H1 (cell line): ENCODE data around the gene ZNF511. TPM values are rescaled to one million over a fixed set of nuclear protein-coding genes. Genes with fewer than 3 reads are reported as not detected.

Experiments
- CTCF ChIA-PET: fragments of 300-600 bp; sonication (Branson Sonifier 250); formaldehyde crosslinking; loops from one replicate; lab custom pipeline; 2021; ENCODE audit not compliant: partially characterized antibody; lab: Charles Lee
- POLR2A ChIA-PET: fragments of 300-600 bp; sonication (Branson Sonifier 250); formaldehyde crosslinking; loops from one replicate; lab custom pipeline; 2021; ENCODE audit warnings: inconsistent platforms; ENCODE audit not compliant: partially characterized antibody; lab: Charles Lee
- DNase-seq, 2 experiments: peaks; one replicate each; pipeline versions ENCODE4 v3.0.0 to v3.0.0-alpha.2; 2010 to 2022; ENCODE audit warnings: low spot score in 2 of 2, low read depth in 1 of 2, mixed read lengths in 1 of 2
- FAIRE-seq: peaks from 2 replicates; lab custom pipeline; 2011; peaks lifted over from hg19 to GRCh38; lab: Jason Lieb, UNC
- H2AFZ ChIP-seq: 2 replicates; pipeline ENCODE4 v1.8.1; 2012; ENCODE audit warnings: low read length, inconsistent platforms
- H2AK5ac ChIP-seq: 2 replicates; pipeline ENCODE4 v1.6.1; 2013; ENCODE audit warnings: low read depth, low read length
- H2BK120ac ChIP-seq: replicated peaks from 2 replicates; pipeline ENCODE3; 2013; ENCODE audit warnings: low read depth, low read length, inconsistent platforms
- H2BK12ac ChIP-seq: 2 replicates; pipeline ENCODE4 v1.6.1; 2013; ENCODE audit warnings: low read depth, low read length
- H2BK15ac ChIP-seq: 2 replicates; pipeline ENCODE4 v1.6.1; 2013; ENCODE audit warnings: low read length
- H2BK20ac ChIP-seq: 2 replicates; pipeline ENCODE4 v1.6.1; 2013; ENCODE audit warnings: low read length
- H2BK5ac ChIP-seq: 2 replicates; pipeline ENCODE4 v1.6.1; 2013; ENCODE audit warnings: low read depth, low read length
- H3K14ac ChIP-seq: 2 replicates; pipeline ENCODE4 v1.6.1; 2013; ENCODE audit warnings: inconsistent platforms; ENCODE audit not compliant: insufficient read length
- H3K18ac ChIP-seq: 2 replicates; pipeline ENCODE4 v1.6.1; 2013; ENCODE audit warnings: low read length; ENCODE audit errors: extremely low read depth
- H3K23ac ChIP-seq: 2 replicates; pipeline ENCODE4 v1.6.1; 2013; ENCODE audit warnings: inconsistent platforms; ENCODE audit not compliant: insufficient read length
- H3K23me2 ChIP-seq: 2 replicates; pipeline ENCODE4 v1.6.1; 2013; ENCODE audit warnings: low read depth, low read length
- H3K27ac ChIP-seq: 2 replicates; pipeline ENCODE4 v1.6.1; 2011; ENCODE audit warnings: low read depth, low read length, inconsistent platforms
- H3K27me3 ChIP-seq, 4 experiments: replicated peaks in 1 of 4; 1 replicate in 1 of 4; 2 replicates in 3 of 4; pipeline versions ENCODE4 v1.6.1 to v1.8.1; 2011 to 2013; ENCODE audit warnings: low read length in 3 of 4, mild to moderate bottlenecking in 3 of 4, inconsistent platforms in 2 of 4, mixed read lengths in 2 of 4, moderate library complexity in 1 of 4; ENCODE audit not compliant: control insufficient read depth in 3 of 4, insufficient read depth in 3 of 4; ENCODE audit errors: extremely low read depth in 1 of 4
- H3K36me3 ChIP-seq, 4 experiments: 2 replicates each; pipeline versions ENCODE4 v1.6.1 to v1.8.1; 2011 to 2013; ENCODE audit warnings: mild to moderate bottlenecking in 4 of 4, low read length in 3 of 4, moderate library complexity in 2 of 4, control low read depth in 1 of 4, inconsistent platforms in 1 of 4; ENCODE audit not compliant: insufficient read depth in 4 of 4, control insufficient read depth in 2 of 4
- H3K4ac ChIP-seq: replicated peaks from 2 replicates; pipeline ENCODE3; 2013; ENCODE audit warnings: low read length, low read depth, mixed read lengths, inconsistent platforms; ENCODE audit not compliant: insufficient read length
- H3K4me1 ChIP-seq, 4 experiments: replicated peaks in 1 of 4; 1 replicate in 1 of 4; 2 replicates in 3 of 4; pipeline versions ENCODE4 v1.6.1 to v1.8.1; 2011 to 2013; ENCODE audit warnings: low read length in 3 of 4, inconsistent platforms in 2 of 4, mixed read lengths in 1 of 4; ENCODE audit not compliant: insufficient read depth in 4 of 4, control insufficient read depth in 3 of 4
- H3K4me2 ChIP-seq, 2 experiments: 2 replicates each; pipeline versions ENCODE4 v1.6.1 to v1.8.1; 2011 to 2013; ENCODE audit warnings: low read depth in 2 of 2, low read length in 2 of 2, control low read depth in 1 of 2, inconsistent platforms in 1 of 2, mild to moderate bottlenecking in 1 of 2; ENCODE audit not compliant: insufficient read depth in 1 of 2
- H3K4me3 ChIP-seq, 4 experiments: fragments of 200-600, 300-600 bp in 1 of 4; sonication (generic), shearing (Covaris generic), sonication (Bioruptor Twin) in 1 of 4; 2 replicates each; pipeline versions ENCODE4 v1.5.1 to v1.8.1; 2011 to 2016; ENCODE audit warnings: low read length in 4 of 4, low read depth in 3 of 4, control low read depth in 2 of 4, inconsistent platforms in 2 of 4, mild to moderate bottlenecking in 2 of 4, mixed read lengths in 1 of 4, moderate library complexity in 1 of 4; ENCODE audit not compliant: insufficient read depth in 2 of 4; ENCODE audit errors: extremely low read depth in 1 of 4
- H3K56ac ChIP-seq: replicated peaks from 2 replicates; pipeline ENCODE3; 2013; ENCODE audit warnings: low read depth, mild to moderate bottlenecking, mixed read lengths, low read length, inconsistent platforms; ENCODE audit not compliant: insufficient read length
- H3K79me1 ChIP-seq: 2 replicates; pipeline ENCODE4 v1.6.1; 2013; ENCODE audit warnings: low read depth, low read length, control low read depth
- H3K79me2 ChIP-seq, 2 experiments: 2 replicates each; pipeline versions ENCODE4 v1.6.1 to v1.8.1; 2012 to 2013; ENCODE audit warnings: low read length in 2 of 2, mild to moderate bottlenecking in 2 of 2, inconsistent platforms in 1 of 2; ENCODE audit not compliant: insufficient read depth in 2 of 2, control insufficient read depth in 1 of 2
- H3K9ac ChIP-seq, 4 experiments: replicated peaks in 1 of 4; 1 replicate in 1 of 4; 2 replicates in 3 of 4; pipeline versions ENCODE4 v1.6.1 to v1.8.1; 2011 to 2013; ENCODE audit warnings: low read depth in 3 of 4, low read length in 3 of 4, control low read depth in 2 of 4, mild to moderate bottlenecking in 2 of 4, moderate library complexity in 2 of 4, inconsistent platforms in 1 of 4; ENCODE audit errors: extremely low read depth in 1 of 4
- H3K9me3 ChIP-seq, 2 experiments: 2 replicates each; pipeline versions ENCODE4 v1.6.1 to v1.8.1; 2012 to 2013; ENCODE audit warnings: mild to moderate bottlenecking in 2 of 2, moderate library complexity in 2 of 2, control low read depth in 1 of 2, inconsistent platforms in 1 of 2, low read depth in 1 of 2, low read length in 1 of 2, mixed read lengths in 1 of 2; ENCODE audit not compliant: insufficient read depth in 2 of 2
- H4K20me1 ChIP-seq, 2 experiments: replicated peaks in 1 of 2; 2 replicates each; pipeline versions ENCODE3 to v1.8.1; 2011 to 2013; ENCODE audit warnings: inconsistent platforms in 2 of 2, low read length in 2 of 2, mild to moderate bottlenecking in 1 of 2; ENCODE audit not compliant: insufficient read depth in 2 of 2, control insufficient read depth in 1 of 2
- H4K5ac ChIP-seq: 2 replicates; pipeline ENCODE4 v1.6.1; 2013; ENCODE audit warnings: low read length, low read depth, mixed read lengths, inconsistent platforms; ENCODE audit not compliant: insufficient read length
- H4K8ac ChIP-seq: 2 replicates; pipeline ENCODE4 v1.8.0; 2013; ENCODE audit warnings: mild to moderate bottlenecking, moderate library complexity, low read length, inconsistent platforms; ENCODE audit not compliant: insufficient read depth; ENCODE audit errors: extremely low read depth
- H4K91ac ChIP-seq: replicated peaks from 2 replicates; pipeline ENCODE3; 2013; ENCODE audit warnings: low read length, mixed read lengths, inconsistent platforms; ENCODE audit not compliant: insufficient read length
- BCL11A ChIP-seq, 2 experiments: IDR thresholded peaks; one replicate each; pipeline ENCODE4 v1.6.1; 2011; ENCODE audit warnings: low read depth in 2 of 2, low read length in 2 of 2, mild to moderate bottlenecking in 2 of 2
- CREB1 ChIP-seq: IDR thresholded peaks from 2 replicates; pipeline ENCODE4 v1.6.1; 2012; ENCODE audit warnings: inconsistent platforms
- JUND ChIP-seq: IDR thresholded peaks from 2 replicates; pipeline ENCODE4 v1.6.1; 2011; ENCODE audit warnings: mild to moderate bottlenecking, improper control_type of control experiment, low read length
- KDM5A ChIP-seq: fragments of 200-600 bp; IDR thresholded peaks from 2 replicates; pipeline ENCODE4 v1.7.1; 2012; ENCODE audit warnings: mild to moderate bottlenecking, low read length, inconsistent platforms, mixed read lengths
- MAFK ChIP-seq: IDR thresholded peaks from 2 replicates; pipeline ENCODE4 v1.6.1; 2012; ENCODE audit warnings: low read depth, mild to moderate bottlenecking, improper control_type of control experiment, low read length
- POU5F1 ChIP-seq: IDR thresholded peaks from 2 replicates; pipeline ENCODE4 v1.6.1; 2011; ENCODE audit warnings: low read depth, mild to moderate bottlenecking, low read length, moderate library complexity
- RFX5 ChIP-seq: IDR thresholded peaks from 2 replicates; pipeline ENCODE4 v1.6.1; 2011; ENCODE audit warnings: low read depth, low read length, improper control_type of control experiment, borderline replicate concordance
- RNF2 ChIP-seq: fragments of 200-900, 300-1000 bp; sonication (generic); IDR thresholded peaks from 2 replicates; pipeline ENCODE4 v1.7.1; 2016; ENCODE audit warnings: borderline replicate concordance, low read depth, mild to moderate bottlenecking, antibody characterized with exemption, low read length; ENCODE audit not compliant: poor library complexity, severe bottlenecking; ENCODE audit errors: missing control alignments
- RXRA ChIP-seq: IDR thresholded peaks from 2 replicates; pipeline ENCODE4 v1.6.1; 2011; ENCODE audit warnings: low read depth, mild to moderate bottlenecking, low read length, moderate library complexity; ENCODE audit not compliant: insufficient read depth
- SAP30 ChIP-seq: fragments of 300-600 bp; sonication (generic); IDR thresholded peaks from 2 replicates; pipeline ENCODE4 v1.7.1; 2012; ENCODE audit warnings: low read length, moderate library complexity, mild to moderate bottlenecking, inconsistent platforms; ENCODE audit not compliant: insufficient read depth, insufficient replicate concordance
- TAF1 ChIP-seq: IDR thresholded peaks from 2 replicates; pipeline ENCODE4 v1.6.1; 2011; ENCODE audit warnings: mild to moderate bottlenecking, low read depth, low read length
- WGBS, 2 experiments: shearing (Covaris generic) in 1 of 2; methylation state at CpG; one replicate each; pipeline versions ENCODE4 v1.1.6 to v1.1.7; 2013 to 2015; ENCODE audit warnings: low lambda C conversion rate in 2 of 2, mixed read lengths in 2 of 2, inconsistent platforms in 1 of 2, low coverage in 1 of 2, missing lambda C conversion rate in 1 of 2; ENCODE audit not compliant: insufficient replicate concordance in 2 of 2, insufficient coverage in 1 of 2, insufficient read length in 1 of 2; ENCODE audit errors: extremely low coverage in 1 of 2, missing lambda C conversion rate in 1 of 2; 5-methylcytosine and 5-hydroxymethylcytosine counted together
- polyA plus RNA-seq, 7 experiments: library from polyadenylated mRNA; depleted of rRNA in 3 of 7; stranded (reverse) in 5 of 7; unstranded in 2 of 7; fragments of >200 nt in 5 of 7; fragments of 200-250 nt in 2 of 7; gene quantifications; 1 replicate in 5 of 7; 2 replicates in 1 of 7; 4 replicates in 1 of 7; pipeline versions ENCODE4 v1.2.1 to v1.2.3, GENCODE V29; 2011 to 2013; ENCODE audit warnings: missing spikeins in 2 of 7, mixed read lengths in 2 of 7
- total RNA-seq: library from RNA; stranded (reverse); fragmentation: NEBNext Ultra II Directional; extraction: Animal tissue kit (Norgen Biotek cat#: 25700); gene quantifications from 2 replicates; pipeline ENCODE4 v1.2.1, GENCODE V29; 2021
- TF ChIP-seq, protein P1 (sequence below): IDR thresholded peaks from 2 replicates; pipeline ENCODE4 v1.6.1; 2012; ENCODE audit warnings: inconsistent platforms

The ZNF511 gene
- total and polyA plus RNA-seq, 2 of the 8 experiments (the other 6 are each of a cell fraction or from before 2014, with no cell fraction given), result 55.4 to 71.7 TPM

DNA sequence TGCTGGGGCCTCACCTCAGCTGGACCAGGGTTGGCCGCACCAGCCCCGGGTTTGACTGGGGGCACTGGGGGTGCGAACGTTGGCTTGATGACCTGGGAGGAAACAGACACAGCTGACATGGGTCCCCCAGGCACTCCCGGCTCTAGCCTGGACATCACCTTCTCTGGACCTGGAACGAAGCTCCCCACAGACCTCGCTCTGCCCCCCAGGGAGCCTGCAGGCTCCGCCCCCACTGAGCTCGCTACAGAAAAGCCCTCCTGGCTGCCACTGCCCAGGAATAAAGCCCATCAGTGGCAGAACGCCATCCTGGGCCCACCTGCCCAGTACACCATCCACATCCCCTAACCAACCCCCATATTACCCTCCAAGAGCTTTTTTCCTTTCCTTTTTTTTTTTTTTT lies 45.0 kb upstream of the ZNF511 start:
- WGBS, 2 experiments, result 86% methylated on average over 10 of the region's 10 CpGs; no CpG with 5 or more reads in 1 of the 2 experiments
- Histone ChIP-seq H3K27me3 (peaks cover 0 to 15% (median 8%) of the 10 kb centered on the region in 4 experiments; a peak in 6 of 7 replicates), H2AFZ (no peak overlapping the region), H4K8ac (no peak overlapping the region), H3K9me3 (no peaks in the 10 kb centered on the region), H3K56ac (no peak overlapping the region), H2BK5ac (no peak overlapping the region), H3K23me2 (peaks cover 7% of the 10 kb centered on the region; the same call in 1 of the 2 replicates), H3K14ac (no peak overlapping the region), H3K9ac (no peak overlapping the region)
- POLR2A ChIA-PET, result interaction anchor here (0.7 to 2.3 kb wide), 5 partner anchors 10 to 51 kb away, joined by 3 to 6 read pairs (median 3); partner anchors contain the start of gene VENTX
- TF ChIP-seq RNF2 (no peak), JUND (no peak), RXRA (no peak), SAP30 (no peak), KDM5A (no peak), TAF1 (no peak), BCL11A (IDR thresholded peaks at IDR 0.05; ENCODE audit: low read depth in 2 of 2, low read length in 2 of 2) (no peak), CREB1 (no peak), RFX5 (no peak), POU5F1 (no peak), MAFK (no peak)
- TF ChIP-seq, protein P1, sequence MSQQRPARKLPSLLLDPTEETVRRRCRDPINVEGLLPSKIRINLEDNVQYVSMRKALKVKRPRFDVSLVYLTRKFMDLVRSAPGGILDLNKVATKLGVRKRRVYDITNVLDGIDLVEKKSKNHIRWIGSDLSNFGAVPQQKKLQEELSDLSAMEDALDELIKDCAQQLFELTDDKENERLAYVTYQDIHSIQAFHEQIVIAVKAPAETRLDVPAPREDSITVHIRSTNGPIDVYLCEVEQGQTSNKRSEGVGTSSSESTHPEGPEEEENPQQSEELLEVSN, result no peak
- TF ChIP-seq, all 59 proteins: peak for 0
- Histone ChIP-seq H3K18ac (no peak overlapping the region), H3K4ac (no peak overlapping the region), H3K79me2 (no peaks in the 10 kb centered on the region), H2AK5ac (no peak overlapping the region), H2BK20ac (no peak overlapping the region), H3K79me1 (no peaks in the 10 kb centered on the region), H3K23ac (no peak overlapping the region), H2BK15ac (no peak overlapping the region), H2BK12ac (no peak overlapping the region), H3K27ac (no peak overlapping the region), H3K36me3 (no peaks in the 10 kb centered on the region), H4K5ac (no peak overlapping the region), H4K91ac (no peak overlapping the region), H4K20me1 (no peaks in the 10 kb centered on the region), H2BK120ac (no peak overlapping the region), H3K4me3 (no peak overlapping the region), H3K4me2 (no peak overlapping the region), H3K4me1 (peaks cover 0 to 14% (median 6%) of the 10 kb centered on the region in 4 experiments; a peak in 4 of 7 replicates)
- FAIRE-seq (no peak), DNase-seq (no peak)
- CTCF ChIA-PET, result interaction anchor here (0.6 to 2.4 kb wide), 9 partner anchors 8 to 358 kb away, joined by 3 to 8 read pairs (median 3); partner anchors contain the start of gene ADAM8
